GM19438 (cell line): ENCODE measurements around the gene TIMP2.

Source experiments
- ATAC-seq: cut with Tn5 transposase; IDR thresholded peaks from one replicate; pipeline ENCODE4 v1.9.1; 2021; ENCODE audit warnings: low read depth; ENCODE audit not compliant: unreplicated experiment

The TIMP2 gene

DNA sequence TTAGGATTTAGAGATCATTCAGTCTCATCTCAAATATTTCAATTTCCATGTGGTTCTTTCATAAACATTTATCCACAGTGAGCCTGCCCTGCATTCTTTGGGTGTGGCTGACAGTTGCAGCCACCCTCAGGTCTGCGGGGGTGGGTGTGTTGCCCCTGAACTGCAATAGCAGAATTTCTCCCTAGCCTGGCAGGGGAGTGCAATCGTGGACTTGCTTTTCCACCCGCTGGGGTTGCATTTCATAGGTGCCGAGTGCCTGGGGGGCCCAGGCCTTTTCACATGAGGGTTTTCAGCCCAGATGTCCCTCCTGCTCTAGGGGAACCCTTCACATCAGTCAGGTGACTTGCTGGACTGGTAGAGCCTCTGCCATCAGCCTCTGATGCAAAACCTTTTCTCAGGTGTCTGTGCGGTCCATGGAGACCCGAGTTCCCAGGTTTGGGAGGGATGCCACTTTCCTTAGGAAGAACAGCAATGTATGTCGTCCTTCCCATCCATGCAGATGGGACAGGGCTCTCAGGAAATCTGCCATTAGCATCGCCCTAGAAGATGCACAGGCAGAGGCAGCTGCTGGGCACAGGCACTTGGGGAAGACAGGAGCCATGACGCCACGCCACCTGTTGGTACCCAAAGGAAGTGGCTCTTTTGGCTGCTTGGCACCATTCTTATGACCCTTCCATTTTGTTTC lies 82.2 kb downstream of the TIMP2 start:
- ATAC-seq, result no peak

DNA sequence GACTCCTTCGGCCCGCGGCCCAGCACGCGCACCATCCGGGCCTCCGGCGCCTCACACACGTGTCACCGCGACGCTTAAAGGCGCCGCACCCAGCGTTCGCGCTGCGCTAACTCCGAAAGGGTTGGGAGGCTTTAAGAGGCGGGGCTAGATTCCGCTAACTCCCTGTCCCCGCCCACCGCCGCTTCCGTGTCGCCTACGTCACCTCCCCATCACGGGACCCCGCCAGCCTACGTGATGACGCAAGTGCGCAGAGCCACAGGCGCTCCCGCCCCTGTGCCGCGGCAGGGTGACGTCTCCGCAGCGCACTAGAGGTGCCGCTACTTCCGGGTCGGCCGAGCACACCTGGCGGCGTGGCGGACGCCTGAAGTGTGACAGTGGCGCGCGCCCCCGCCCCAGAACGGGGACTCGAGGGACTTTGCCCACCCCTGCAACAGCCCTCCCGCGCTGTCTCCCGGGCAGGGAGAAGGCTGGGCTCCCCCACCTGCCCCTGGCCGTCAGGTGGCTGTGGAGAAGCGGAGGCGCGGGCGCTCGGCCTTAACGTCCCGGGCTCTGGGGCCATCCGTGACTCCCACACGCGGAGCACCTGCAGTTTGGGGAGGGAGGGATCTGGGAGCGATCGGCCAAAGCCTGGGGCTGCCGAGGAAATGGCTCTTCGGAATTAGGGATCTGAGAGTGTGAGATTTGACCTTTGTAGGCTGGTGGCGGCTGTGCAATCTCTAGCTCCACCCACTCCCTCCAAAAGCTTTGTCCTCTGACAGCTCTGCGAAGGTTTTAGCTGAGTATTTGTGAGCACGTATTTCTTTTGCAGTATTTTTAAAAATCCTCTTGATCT lies 84.2 kb downstream of the TIMP2 start, which contains the start of gene USP36:
TSS of gene USP36 (minus strand) at position 35 of the 832 bp plus-strand sequence. CDS start 4,451 bp downstream, outside the sequence.
- ATAC-seq, result peak; percentile 85

DNA sequence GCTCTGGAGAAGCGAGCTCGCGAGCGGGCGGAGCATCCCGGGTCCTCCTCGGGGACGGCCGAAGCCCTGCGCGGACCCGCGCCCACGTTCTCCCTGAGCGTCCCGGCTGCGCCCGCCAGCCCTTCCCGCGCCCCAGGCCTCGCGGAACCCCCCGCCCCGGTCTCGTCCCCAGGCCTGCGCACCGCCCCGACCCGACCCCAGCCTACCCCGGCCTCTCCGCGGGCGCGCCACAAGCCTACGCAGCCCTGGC lies 84.7 kb downstream of the TIMP2 start:
- ATAC-seq, result peak; percentile 9

DNA sequence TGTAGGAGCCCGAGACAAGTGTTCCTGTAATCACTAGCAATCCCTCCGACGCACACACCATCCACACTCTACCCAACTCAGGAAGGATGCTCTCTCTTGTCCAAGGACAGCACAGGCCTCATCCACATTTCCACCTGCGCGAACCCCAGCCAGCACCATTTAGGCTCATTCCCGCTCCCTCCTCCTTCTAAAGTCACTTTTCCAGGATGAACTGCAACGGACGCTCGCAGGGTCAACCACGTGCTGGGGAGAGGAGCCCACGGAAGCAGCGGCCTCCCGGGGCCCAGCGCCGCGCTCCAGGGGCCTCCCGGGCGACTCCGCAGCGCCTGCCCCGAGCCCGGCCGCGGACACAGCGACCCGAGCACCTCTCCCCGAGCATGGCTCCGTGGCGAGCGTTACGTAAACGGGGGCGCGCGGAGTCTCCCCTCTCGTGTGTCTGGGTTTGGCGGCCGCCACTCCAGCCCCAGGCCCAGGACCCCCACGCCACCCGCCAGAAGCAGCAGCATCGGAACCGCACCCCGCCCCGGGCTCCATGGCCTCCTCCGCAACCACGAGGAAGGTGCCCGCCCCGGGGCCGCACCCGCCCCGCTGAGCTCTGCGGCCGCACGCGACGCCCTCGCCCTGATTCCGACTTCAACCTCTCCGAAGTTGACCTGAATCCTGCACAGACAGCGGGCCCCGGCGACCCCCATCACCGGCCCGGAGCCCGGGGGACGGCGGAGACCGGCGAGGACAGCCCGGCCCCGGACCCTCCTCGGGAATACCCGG lies 85.2 kb downstream of the TIMP2 start:
- ATAC-seq, result peak; percentile 10

DNA sequence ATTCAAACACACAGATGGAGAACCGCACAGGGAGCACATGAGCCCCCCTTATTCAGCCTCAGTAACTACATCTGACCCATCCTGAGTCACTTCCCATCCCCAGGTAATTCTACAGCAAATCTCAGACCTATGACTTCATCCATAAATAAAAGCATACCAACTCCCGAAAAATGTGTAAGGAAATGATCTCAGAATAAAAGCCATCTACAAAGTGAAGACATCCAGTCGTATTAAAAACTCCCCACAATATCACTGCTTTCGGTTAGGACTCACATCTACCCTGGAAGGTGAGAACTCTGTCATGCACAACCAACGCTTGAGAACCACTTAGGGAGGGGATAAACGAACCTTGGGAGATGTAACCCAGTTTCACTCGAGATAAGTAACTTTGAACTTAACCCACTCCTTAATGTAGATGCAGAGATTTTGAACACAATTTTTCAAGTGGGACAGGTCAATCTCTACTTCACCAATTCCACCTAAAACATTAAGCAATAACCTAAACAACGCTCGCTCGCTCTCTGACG lies 85.9 kb downstream of the TIMP2 start:
- no peak for ATAC-seq

DNA sequence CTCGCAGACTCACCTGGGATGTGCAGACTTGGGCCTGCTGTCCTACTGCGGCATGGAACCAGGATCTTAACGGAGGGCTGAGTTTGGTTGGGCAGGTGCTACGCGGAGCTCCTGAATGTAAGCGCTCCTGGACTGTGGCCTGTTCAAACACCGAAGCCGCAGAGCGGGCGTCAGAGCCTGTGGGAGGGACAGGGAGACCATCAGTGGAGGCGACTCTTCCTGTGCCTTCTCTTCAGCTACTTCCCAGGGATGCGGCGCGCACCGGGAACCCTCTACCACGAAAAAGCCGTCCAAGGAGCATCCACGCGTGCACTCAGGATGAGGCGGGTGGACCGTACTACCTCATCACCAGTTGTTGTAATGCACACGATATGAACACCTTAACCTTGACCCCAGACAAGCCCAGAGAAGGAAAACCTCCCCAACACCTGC lies 86.6 kb downstream of the TIMP2 start:
- ATAC-seq, result no peak

DNA sequence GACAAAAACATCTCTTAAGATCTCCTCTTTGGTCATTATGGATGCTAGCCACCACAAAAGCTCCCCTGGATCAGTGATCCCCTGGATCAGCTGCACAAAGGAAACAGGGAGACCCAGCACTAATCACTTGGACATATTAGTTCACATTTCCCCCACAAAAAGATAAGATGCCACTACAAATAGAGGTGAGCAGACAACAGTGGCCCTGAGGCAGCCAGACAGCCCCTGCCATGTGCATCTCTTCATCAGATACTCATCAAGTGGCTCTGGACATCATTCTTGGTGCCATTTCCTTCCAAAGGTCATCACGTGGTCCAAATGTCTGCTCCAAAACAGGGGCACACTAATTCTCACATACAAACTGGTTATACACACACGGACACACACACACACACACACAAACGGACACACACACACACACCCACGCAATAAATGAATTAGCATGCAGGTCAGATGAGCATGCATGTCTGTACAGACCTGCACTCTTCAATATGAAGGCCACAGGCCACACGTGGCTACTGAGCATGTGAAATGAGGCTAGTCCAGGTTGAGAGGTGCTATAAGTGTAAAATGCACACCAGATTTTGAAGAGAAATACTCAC lies 88.7 kb downstream of the TIMP2 start:
- no peak for ATAC-seq

DNA sequence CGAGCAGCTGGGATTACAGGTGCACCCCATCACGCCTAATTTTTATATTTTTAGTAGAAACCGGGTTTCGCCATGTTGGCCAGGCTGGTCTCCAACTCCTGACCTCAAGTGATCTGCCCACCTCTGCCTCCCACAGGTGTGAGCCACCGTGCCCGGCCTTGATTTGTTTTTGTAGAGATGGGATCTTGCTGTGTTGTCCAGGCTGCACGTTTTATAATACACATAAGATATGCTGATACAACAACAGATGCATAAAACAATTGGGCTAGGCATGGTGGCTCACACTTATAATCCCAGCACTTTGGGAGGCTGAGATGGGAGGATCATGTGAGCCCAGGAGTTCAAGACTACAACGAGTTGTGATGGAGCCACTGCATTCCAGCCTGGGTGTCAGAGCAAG lies 90.6 kb downstream of the TIMP2 start:
- ATAC-seq, result no peak

DNA sequence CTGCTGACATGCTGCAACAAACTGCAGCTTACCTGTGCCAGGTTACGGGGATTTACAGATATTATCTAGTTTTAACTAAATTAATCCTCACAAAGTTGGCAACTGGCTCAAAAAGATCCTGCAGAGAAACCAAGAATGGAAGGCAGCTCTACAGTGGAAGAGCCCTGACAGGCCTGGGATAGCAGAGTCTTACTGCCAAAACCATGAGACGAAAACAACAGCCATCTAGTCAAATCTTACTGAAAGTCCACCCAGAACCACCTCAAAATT lies 92.7 kb downstream of the TIMP2 start:
- ATAC-seq, result no peak

DNA sequence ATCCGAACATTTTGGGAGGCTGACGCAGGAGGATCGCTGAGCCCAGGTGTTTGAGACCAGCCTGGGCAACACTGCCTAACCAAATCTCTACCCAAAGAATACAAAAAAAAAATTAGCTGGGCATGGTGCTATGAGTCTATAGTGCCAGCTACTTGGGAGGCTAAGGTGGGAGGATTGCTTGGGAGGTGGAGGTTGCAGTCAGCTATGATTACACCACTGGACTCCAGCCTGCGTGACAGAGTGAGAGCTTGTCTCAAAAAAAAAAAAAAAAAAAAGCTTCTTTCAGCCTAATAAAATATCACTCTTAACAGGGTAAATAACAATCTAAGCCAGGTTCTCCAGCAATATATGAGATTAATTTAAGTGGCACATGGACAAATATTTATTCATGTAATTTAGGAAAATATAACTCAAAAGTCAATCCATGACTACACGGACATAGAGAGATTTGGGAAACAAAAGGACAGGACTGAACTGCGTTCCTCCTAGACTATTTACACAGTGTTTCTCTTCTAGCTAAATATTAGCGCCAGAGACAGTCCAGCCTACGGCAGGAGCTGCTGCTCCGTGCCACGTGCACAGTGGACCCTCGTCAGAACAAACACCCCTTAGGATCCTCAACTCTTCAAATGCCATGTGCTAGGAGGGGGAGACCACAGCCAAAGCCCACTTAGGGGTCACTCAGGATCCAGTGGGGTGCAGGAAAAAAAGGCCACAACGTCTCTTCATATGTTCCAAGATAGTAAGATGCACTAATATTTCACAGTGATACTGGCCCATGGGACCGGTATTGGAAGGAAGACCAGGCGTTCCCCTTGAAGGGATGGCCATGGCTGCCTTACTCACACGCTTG lies 93.3 kb downstream of the TIMP2 start:
- ATAC-seq, result no peak

DNA sequence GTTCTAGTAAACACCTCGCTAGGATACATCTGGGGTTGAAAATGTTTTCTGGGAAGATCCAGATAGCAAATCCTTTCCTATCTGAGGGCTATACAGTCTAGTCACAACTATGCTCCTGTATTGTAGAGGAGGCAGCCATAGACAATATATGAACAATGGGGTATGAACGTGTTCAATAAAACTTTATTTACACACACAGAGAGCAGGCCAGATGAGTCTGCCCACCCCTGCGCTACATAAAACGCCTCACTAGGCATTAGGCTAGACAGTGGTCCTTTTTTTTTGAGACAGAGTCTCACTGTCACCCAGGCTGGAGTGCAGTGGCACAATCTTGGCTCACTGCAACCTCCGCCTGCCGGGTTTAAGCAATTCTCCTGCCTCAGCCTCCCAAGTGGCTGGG lies 95.7 kb downstream of the TIMP2 start:
- ATAC-seq, result no peak

DNA sequence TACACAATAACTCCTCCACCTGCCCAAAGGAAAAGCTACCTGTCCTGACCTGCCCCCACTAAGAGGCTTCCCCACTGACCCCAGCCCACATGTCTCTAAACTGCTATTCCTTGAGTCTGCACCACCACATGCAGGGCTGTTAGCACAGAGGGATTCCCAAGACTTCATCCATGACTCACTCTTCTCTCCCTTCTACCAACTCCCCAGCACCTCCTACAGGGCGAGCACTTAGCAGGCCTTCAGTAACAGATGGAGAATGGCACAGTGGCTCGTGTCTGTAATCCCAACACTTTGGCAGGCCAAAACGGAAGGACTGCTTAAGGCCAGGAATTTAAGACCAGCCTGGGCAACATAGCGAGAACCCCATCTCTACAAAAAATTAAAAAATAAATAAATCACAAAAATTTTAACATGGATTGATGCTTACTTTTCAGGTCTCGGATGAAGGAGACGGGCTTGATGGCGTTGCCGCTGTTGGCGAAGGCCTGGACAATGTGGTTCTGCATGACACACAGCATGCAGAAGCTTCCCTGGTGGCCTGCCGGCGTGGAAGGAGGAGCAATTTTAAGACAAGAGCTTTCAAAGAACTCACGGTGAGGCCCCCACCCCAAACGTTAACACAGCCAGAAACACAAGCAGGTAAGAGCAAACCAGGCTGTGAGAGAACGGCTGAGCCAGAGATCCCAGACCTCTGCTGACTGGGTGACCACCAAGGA lies 96.6 kb downstream of the TIMP2 start:
- no peak for ATAC-seq

DNA sequence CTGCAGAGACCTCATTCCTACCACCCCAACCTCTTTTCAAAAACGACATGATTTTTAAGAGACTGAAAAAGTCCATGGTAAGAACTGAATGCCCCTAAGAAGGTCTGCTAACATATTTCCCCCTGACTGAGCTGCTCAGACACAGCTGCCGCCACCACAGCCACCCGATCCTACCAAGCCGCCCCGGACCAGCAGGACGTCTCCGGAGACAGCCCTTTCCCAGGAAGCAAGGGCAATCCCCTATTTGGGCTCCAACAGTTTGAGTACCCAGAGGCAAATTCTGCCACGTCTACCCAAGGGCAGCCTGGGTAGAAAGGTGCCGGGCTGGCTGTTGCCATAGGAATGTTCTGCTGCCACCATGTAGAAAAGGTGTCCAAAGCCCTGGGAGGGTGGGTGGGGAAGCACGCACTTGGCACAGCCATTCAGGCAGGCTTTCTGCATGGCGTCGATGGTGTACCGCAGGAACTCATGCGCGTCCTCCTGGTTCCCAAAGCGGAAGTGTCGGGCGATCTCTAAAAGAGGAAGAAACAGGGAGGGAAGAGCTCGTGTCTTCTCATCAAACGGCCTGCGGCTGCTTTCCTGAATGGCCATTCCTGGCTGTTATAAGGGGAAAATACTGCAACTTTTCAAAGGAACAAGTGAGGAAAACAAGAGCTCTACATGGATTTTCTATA lies 98.2 kb downstream of the TIMP2 start:
- ATAC-seq, result no peak

DNA sequence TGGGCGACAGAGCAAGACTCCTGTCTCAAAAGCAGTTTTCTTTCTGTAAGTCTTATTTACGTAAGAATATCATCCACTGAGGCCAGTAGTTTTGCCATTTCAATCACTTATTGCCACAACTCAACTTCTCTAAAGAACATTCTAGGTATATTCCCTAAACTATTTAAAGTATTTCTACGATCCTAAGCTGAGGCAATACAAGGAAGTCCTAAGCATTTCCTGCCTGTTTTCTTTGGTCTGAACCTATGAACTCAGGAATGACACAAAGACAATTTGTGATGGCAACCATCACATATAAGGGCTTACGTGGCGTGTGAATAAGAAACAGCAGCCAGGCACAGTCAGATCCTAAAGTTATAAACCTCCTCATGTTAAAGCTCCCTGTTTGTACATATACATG lies 98.8 kb downstream of the TIMP2 start:
- no peak for ATAC-seq

DNA sequence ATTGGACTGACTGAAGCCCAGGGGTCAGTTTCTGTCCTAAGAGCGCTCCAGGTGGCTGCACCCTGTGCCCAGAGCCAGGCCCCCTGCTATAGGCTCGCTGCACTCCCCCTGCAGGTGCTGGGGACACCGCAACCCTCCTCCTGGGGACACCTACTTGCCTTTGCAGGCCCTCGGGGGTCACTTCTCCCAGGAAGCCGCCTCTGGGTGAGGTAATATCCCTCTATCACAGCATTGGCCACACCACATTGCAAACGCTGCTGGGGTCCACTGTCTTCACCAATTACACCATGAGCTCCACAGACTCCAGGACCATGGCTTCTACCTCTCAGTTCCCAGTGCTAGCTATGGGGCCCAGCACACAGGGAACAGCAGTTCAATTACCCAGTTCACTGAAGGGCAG lies 99.5 kb downstream of the TIMP2 start:
- no peak for ATAC-seq

DNA sequence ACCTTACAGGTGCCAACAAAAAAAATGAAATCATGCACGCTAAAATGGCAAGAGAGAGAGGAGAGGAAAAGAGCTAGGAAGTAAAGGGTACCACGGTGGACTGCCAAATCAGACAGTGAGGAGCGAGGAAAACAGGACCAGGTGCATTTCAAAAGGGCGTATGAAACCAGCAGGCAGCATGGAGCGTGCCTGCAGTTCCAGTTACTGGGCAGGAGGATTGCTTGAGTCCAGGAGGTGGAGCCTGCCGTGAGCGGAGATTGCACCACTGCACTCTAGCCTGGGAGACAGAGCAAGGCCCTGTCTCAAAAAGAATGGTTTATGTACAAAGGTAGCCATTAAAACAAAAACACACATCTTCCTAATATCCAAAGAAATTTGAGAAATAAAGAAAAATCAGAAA lies 100.9 kb downstream of the TIMP2 start:
- no peak for ATAC-seq

DNA sequence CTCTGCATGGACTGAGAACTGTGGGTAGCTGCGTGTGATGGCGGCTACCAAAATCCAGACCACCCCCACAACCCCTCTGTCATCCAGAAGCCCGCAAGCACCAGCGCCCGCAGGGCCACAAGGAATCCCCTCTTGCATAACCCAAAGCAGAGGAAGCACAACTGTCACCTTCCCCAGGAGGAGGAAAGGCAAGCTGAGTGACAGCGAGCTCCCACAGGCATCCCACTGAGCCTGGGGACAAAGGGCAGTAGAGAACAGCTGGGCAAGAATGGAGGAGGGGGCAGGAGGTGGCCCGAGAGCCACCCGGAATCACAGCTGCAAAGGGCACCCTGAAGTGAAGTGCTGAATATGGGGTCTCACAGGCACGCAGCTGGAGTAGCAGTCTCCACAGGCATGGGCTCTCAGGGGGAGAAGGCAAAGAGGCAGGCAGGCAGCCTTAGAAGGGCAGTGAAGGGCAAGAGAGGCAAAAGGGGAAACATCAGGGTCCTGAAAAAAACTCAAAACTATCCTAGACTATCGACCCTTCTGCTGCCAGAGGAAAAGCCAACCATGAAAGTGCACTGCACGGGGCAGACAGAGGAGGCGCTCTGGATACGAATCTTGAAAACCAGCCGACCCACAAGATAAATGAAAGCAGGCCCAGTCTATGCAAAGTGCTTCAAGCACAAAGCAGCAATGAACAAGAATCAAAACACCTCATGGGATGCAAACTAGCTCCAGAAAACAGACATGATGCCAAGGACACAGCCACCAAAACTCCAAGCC lies 101.7 kb downstream of the TIMP2 start:
- no peak for ATAC-seq

DNA sequence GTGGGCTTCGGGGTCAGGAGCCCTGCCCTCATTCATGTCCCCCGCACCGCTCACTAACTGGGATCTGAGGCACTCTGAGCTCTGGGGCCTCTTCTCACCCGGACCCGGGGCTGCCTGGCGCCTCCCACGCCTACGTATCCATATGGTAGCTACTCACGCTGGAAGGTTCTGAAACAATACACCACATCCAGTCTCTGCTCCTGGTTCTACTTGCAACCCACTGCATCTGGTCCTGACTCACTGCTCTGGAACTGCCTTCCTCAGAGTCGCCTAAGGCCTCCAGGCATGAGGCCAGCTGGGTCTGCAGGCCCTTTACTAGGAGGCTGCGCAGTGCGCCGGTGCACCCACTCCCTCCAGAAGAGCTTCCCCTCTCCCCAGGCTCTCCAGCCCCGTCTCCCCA lies 102.6 kb downstream of the TIMP2 start:
- no peak for ATAC-seq
